HG03108 (cell line): Measurements from ENCODE around the gene NMB.
"Not testable (repeated sequence)": the region's sequence is repeated elsewhere in the genome, so short reads cannot be mapped to it uniquely, and the experiment has no call there.

ENCODE experiments used
- ATAC-seq: cut with Tn5 transposase; IDR thresholded peaks from one replicate; pipeline ENCODE4 v1.9.1; 2021; ENCODE audit warnings: moderate library complexity; ENCODE audit not compliant: unreplicated experiment

NMB gene, protein sequence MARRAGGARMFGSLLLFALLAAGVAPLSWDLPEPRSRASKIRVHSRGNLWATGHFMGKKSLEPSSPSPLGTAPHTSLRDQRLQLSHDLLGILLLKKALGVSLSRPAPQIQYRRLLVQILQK

GRCh38 chr15:84658080-84658787 lies at the start of gene NMB:
TSS of gene NMB (minus strand) at chr15:84658199. CDS start at chr15:84658152, 47 bp downstream.
- peak; percentile 71 for ATAC-seq

DNA sequence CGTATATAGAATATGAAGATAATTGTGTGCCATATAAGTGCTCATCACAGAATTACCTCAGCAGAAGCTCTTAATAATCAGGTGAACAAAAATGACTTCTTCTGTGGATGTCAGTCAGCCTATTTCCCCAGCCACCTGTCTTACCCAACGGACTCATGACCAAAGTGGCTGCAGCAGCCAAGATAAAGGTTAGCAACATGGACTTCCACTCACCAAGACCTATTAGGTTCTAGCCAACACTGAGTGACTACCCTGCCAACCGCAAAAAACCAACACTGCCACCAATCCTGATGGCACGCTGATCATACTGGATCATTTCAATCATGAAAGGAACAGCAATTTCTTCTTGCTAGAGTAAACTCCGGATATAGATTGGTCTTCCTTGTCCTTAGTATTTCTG lies 45.8 kb upstream of the NMB start:
- no peak for ATAC-seq

DNA sequence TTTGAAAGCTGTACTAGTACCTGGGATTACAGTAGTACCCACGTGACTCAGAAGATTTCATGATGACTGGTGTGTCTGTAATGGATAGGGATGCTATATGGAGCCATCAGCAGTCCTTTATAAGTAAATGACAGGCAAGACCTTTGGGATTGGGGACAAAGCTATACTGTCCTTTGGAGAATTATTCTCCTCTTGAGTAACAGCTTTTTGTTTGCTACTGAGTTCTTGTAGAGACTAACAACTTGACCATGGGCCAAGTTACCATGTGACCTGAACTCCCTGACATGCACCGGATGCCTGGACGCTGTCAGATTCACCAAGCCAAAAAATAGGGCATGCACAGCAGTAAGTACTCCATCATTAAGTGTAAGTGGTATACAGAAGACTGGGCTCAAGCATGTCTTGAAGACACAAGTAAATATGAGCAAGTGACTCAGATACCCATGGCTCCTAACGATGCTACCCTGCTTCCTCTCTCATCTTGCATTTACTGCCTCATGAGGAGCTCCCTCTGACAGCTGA lies 45.0 kb upstream of the NMB start:
- no peak for ATAC-seq

DNA sequence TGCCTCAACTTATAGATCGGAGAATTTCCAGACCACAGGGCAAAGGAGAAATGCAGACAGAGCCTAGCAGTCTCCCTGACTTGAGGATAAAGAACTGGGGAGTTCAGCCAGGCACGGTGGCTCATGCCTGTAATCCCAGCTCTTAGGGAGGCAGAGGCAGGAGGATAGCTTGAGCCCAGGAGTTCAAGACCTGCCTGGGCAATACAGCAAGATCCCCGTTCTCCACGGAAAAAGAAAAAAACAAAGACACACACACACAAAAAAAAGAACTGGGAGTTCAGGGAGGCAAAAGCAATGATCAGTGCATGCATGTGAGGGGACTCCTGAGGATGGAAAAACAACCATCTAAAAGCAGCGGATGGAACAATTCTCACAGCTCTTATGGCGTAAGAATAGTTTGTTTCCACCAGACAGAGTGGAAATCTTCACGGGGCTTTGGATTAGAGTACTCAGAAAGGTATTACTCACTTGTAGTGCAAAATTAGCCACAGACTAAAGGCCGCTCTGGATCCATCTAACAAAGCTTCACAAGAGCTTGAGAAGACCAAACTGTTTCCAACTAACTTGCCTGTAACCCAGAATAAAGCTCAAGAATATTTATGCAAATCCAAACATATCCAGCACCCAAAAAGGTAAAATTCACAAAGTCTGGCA lies 41.7 kb upstream of the NMB start:
- no peak for ATAC-seq

GRCh38 chr15:84697236-84697990 lies 39.4 kb upstream of the NMB start:
- no peak for ATAC-seq

DNA sequence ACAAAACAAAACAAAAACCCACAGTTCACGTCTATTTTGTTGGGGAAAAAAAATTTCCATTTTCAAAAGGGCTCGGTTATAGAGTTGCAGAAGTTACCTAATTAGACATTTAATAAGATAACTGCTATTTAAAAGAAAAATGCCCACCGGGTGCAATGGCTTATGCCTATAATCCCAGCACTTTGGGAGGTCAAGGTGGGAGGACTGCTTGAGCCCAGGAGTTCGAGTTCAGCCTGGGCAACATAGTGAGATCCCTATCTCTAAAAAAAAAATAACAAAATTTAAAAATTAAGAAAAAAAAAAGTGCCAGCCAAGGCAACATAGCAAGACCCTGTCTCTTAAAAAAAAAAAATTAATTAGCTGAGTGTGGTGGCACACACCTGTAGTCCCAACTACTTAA lies 38.8 kb upstream of the NMB start:
- no peak for ATAC-seq

- ATAC-seq: no peak
These were observed 32.3 kb upstream of the NMB start for GRCh38 chr15:84690342-84690741.

GRCh38 chr15:84689858-84690257 lies 31.9 kb upstream of the NMB start:
- ATAC-seq: no peak

- not testable (repeated sequence) for ATAC-seq
These were observed 28.4 kb upstream of the NMB start for GRCh38 chr15:84686446-84686845.

- no peak for ATAC-seq
These were observed 27.3 kb upstream of the NMB start for GRCh38 chr15:84685304-84685703.

- ATAC-seq: no peak
These were observed 26.1 kb upstream of the NMB start for GRCh38 chr15:84684092-84684491.

GRCh38 chr15:84681831-84682230 lies 23.8 kb upstream of the NMB start:
- no peak for ATAC-seq

- no peak for ATAC-seq
These were observed 13.2 kb upstream of the NMB start for GRCh38 chr15:84671211-84671610.

GRCh38 chr15:84669726-84670125 lies 11.7 kb upstream of the NMB start:
- no peak for ATAC-seq

- no peak for ATAC-seq
These were observed 10.4 kb upstream of the NMB start for GRCh38 chr15:84668221-84668982.

DNA sequence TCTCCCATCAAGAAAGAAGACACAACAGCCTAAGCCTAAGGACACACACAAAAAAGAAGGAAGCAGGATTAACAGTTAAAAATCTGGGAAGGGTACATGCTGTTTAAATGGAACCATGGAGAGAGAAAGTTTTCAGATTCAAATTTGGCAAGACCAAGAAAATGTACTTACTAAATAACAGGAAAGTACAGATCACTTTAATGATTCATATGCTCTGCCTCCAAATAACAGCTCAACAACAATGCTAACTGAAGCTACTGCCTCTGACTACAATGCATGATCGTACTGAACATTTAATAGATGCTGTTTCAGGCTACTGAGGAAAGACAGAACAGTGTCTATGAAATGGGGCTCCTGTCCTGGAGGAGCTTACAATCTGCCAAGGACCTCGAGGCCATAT lies 8.4 kb upstream of the NMB start:
- ATAC-seq: no peak

DNA sequence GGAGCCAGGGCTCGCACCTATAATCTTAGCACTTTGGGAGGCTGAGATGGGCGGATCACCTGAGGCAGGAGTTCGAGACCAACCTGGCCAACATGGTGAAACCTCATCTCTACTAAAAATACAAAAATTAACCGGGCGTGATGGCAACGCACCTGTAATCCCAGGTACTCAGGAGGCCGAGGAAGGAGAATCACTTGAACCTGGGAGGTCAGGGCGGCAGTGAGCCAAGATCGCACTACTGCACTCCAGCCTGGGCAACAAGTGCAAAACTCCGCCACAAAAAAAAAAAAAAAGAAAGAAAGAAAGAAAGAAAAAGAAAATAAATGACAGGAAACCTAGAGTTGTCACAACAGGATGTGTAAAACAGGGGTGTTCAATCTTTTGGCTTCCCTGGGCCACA lies 3.0 kb upstream of the NMB start:
- ATAC-seq: no peak

- no peak for ATAC-seq
These were observed 2.1 kb upstream of the NMB start for GRCh38 chr15:84659904-84660781.

DNA sequence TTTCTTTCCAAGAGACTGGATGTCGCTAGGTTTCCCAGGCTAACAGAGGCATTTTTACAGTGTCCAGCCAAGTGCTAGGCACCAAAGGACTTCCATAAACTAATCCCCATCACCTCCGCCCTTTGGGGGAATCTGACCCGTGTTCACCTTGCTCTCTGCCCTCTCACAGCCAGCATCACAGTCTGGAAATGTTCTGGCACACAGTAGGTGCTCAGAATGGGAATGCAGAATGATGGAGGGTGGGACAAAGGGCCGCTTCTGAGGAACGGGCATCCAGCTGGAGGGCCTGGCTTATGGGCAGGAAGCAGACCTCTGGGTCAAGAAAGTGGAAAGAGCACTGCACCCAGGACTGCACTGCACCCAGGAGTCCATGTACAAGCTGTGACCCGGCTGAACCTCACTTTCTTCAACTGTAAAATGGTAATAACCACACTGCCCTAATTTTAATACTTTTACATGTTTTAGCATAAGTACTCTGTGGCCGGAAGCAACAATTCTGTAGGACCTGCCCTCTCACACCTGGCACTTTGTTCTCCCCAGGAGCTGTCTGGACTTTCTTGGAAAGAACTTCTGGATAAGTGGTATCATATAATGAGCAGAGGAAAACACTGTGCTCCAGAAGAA lies 901 bp upstream of the NMB start:
- ATAC-seq: no peak

DNA sequence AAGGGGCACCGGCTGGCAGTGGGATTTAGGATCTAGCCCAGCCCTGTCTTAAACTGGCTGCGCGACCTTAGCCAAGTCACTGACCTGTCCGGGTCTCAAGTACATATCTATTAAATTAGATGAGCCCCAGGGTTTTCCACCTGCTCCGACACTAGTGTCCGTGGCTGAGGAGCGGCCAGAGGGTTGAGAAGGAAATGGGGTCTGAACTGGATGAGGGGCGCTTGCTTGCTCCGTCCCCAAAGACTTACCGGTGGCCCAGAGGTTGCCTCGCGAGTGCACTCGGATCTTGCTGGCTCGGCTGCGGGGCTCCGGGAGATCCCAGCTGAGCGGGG lies 285 bp downstream of the NMB start:
- no peak for ATAC-seq
